GM19239 (cell line): ENCODE data around the gene ARHGEF17.

Experiments
- DNase-seq: peaks from one replicate; pipeline ENCODE4 v3.0.0; 2011; ENCODE audit warnings: low spot score; ENCODE audit not compliant: insufficient read length
- FAIRE-seq: peaks from 2 replicates; lab custom pipeline; 2011; peaks lifted over from hg19 to GRCh38; lab: Jason Lieb, UNC

The ARHGEF17 gene

GRCh38 chr11:73399636-73400035, 91.6 kb downstream of the ARHGEF17 start:
- DNase-seq: no peak
- FAIRE-seq: no peak

- FAIRE-seq: no peak
- DNase-seq: no peak
Observed at GRCh38 chr11:73400293-73400692, 92.2 kb downstream of the ARHGEF17 start.

GRCh38 chr11:73401217-73401923, 93.3 kb downstream of the ARHGEF17 start:
- no peak for FAIRE-seq
- no peak for DNase-seq

GRCh38 chr11:73401924-73402833, 94.1 kb downstream of the ARHGEF17 start:
- FAIRE-seq: no peak
- DNase-seq: no peak

GRCh38 chr11:73402834-73403185, 94.7 kb downstream of the ARHGEF17 start:
- no peak for FAIRE-seq
- DNase-seq: no peak

- FAIRE-seq (no peak), DNase-seq (no peak)
Observed at GRCh38 chr11:73403541-73403940, 95.5 kb downstream of the ARHGEF17 start.

- no peak for DNase-seq
- FAIRE-seq: no peak
Observed at GRCh38 chr11:73404048-73404447, 96.0 kb downstream of the ARHGEF17 start.

- no peak for DNase-seq
- no peak for FAIRE-seq
Observed at GRCh38 chr11:73404506-73405145, 96.5 kb downstream of the ARHGEF17 start.

- no peak for DNase-seq
- no peak for FAIRE-seq
Observed at GRCh38 chr11:73405146-73405510, 97.1 kb downstream of the ARHGEF17 start.

GRCh38 chr11:73406131-73406530, 98.1 kb downstream of the ARHGEF17 start:
- DNase-seq: no peak
- no peak for FAIRE-seq

GRCh38 chr11:73406619-73407018, 98.5 kb downstream of the ARHGEF17 start:
- DNase-seq (no peak), FAIRE-seq (no peak)

GRCh38 chr11:73409431-73409830, 101.4 kb downstream of the ARHGEF17 start:
- FAIRE-seq (no peak), DNase-seq (no peak)

GRCh38 chr11:73410627-73411026, 102.6 kb downstream of the ARHGEF17 start:
- no peak for FAIRE-seq
- no peak for DNase-seq

GRCh38 chr11:73411031-73411430, 103.0 kb downstream of the ARHGEF17 start:
- FAIRE-seq: no peak
- DNase-seq: no peak

- DNase-seq (no peak), FAIRE-seq (no peak)
Observed at GRCh38 chr11:73412308-73412707, 104.2 kb downstream of the ARHGEF17 start.

GRCh38 chr11:73413256-73413655, 105.2 kb downstream of the ARHGEF17 start:
- DNase-seq: no peak
- FAIRE-seq: no peak

GRCh38 chr11:73414977-73415651, 107.0 kb downstream of the ARHGEF17 start:
- FAIRE-seq (no peak), DNase-seq (no peak)

- DNase-seq: no peak
- FAIRE-seq: no peak
Observed at GRCh38 chr11:73415854-73416615, 108.0 kb downstream of the ARHGEF17 start.

GRCh38 chr11:73416786-73417185, 108.7 kb downstream of the ARHGEF17 start:
- no peak for FAIRE-seq

More at GRCh38 chr11:73416786-73417185, 108.7 kb downstream of the ARHGEF17 start:
- no peak for DNase-seq
